ENCODE results near the gene NTRK1. TPM values are rescaled to one million over a fixed set of nuclear protein-coding genes. Genes with fewer than 3 reads are reported as not detected.

NTRK1 gene
- 0.13 and 0.24 TPM in 2 replicates for total RNA-seq (2021)
- long read RNA-seq, partial matches to known transcripts, result 0 of 1 reads
- long read RNA-seq, other reads (novel, unspliced or antisense), result 1 of 1 reads

DNA sequence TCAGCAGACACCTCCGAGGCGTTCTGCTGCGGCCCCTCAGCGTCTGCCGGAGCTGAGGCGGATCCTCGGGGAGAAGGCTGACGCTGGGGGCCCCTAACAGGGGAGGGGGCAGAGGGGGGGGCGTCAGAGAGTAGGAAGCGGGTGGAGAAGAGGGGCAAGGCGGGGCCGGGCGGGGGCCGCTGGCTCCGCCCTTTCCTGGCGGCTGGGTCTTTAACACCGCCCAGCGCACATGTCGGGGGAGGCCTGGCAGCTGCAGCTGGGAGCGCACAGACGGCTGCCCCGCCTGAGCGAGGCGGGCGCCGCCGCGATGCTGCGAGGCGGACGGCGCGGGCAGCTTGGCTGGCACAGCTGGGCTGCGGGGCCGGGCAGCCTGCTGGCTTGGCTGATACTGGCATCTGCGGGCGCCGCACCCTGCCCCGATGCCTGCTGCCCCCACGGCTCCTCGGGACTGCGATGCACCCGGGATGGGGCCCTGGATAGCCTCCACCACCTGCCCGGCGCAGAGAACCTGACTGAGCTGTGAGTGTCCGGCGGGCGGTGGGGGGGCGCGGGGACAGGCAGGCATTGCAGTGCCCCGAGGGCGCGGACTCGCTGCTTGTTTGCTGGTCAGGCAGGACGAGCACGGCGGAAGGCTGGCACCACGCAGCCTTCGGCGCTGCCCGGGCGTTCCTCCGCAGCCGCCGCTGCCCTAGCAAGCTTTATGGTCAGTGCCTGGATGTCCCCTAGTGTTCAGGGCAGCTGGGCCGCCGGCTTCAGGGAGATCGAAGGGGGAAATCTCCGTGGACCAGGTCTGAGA, at the start of gene NTRK1:
TSS of gene NTRK1 (plus strand) at position 238 of the 796 bp plus-strand sequence. CDS start at position 308, 70 bp downstream.
- H2BK120ac ChIP-seq (ENCODE audit: low read depth, low read length, poor library complexity, severe bottlenecking), result no peak within 1 kb of the TSS

More for the DNA sequence above, at the start of gene NTRK1:
- Histone ChIP-seq H3K79me1 (ENCODE audit: insufficient read depth, low read depth, low read length, poor library complexity, severe bottlenecking) (no peaks in the 10 kb centered on the region), H2BK15ac (ENCODE audit: low read depth, low read length) (no peak within 1 kb of the TSS), H3K27ac (ENCODE audit: insufficient read length, low read depth, low read length) (no peak within 1 kb of the TSS), H3K4me2 (ENCODE audit: insufficient read depth, insufficient read length, low read length) (peak within 1 kb of the TSS; percentile 94), H4K8ac (replicated peaks; ENCODE audit: insufficient read length, low read depth, low read length) (no peak within 1 kb of the TSS), H3K9me3 (ENCODE audit: control insufficient read depth, low read depth, low read length) (no peaks in the 10 kb centered on the region), H2BK5ac (ENCODE audit: insufficient read length, low read length) (no peak within 1 kb of the TSS), H3K56ac (ENCODE audit: insufficient read length, low read depth, low read length) (no peak within 1 kb of the TSS), H3K23ac (ENCODE audit: insufficient read length, low read depth, low read length) (no peak within 1 kb of the TSS), H4K91ac (ENCODE audit: insufficient read length, low read depth, low read length) (no peak within 1 kb of the TSS), H4K5ac (ENCODE audit: insufficient read length, low read depth, low read length) (no peak within 1 kb of the TSS), H3K14ac (ENCODE audit: insufficient read depth, low read length) (no peak within 1 kb of the TSS; the same call in 1 of the 2 replicates), H3K27me3 (ENCODE audit: insufficient read depth, low read length) (peaks cover 77% of the 10 kb centered on the region), H3K4ac (ENCODE audit: low read depth, low read length) (no peak within 1 kb of the TSS), H2BK12ac (ENCODE audit: insufficient read length, low read depth, low read length) (no peak within 1 kb of the TSS), H3K79me2 (ENCODE audit: insufficient read depth, low read length) (no peaks in the 10 kb centered on the region), H2BK20ac (ENCODE audit: low read depth, low read length, poor library complexity, severe bottlenecking) (no peak within 1 kb of the TSS), H4K20me1 (ENCODE audit: control insufficient read depth, insufficient read depth, insufficient read length) (no peaks in the 10 kb centered on the region), H3K9ac (ENCODE audit: extremely low read depth, insufficient read length, low read length) (no peak within 1 kb of the TSS), H2AK5ac (ENCODE audit: insufficient read length, low read length) (no peak within 1 kb of the TSS), H3K23me2 (ENCODE audit: insufficient read length, low read depth, low read length, poor library complexity, severe bottlenecking) (peaks cover 13% of the 10 kb centered on the region), H2AFZ (ENCODE audit: low read length) (no peak within 1 kb of the TSS), H3T11ph (ENCODE audit: low read length) (no peak within 1 kb of the TSS), H3K4me1 (ENCODE audit: insufficient read depth, low read length) (no peaks in the 10 kb centered on the region), H3K18ac (ENCODE audit: insufficient read length, low read depth, low read length) (no peak within 1 kb of the TSS)
- H3K9me3 Mint-ChIP-seq, result no peaks in the 10 kb centered on the region; a peak in 1 of 5 replicates
- no CpG with 5 or more reads among the region's 69 CpGs for WGBS (ENCODE audit: extremely low coverage, insufficient read length, low lambda C conversion rate)
- TF ChIP-seq, protein P1, sequence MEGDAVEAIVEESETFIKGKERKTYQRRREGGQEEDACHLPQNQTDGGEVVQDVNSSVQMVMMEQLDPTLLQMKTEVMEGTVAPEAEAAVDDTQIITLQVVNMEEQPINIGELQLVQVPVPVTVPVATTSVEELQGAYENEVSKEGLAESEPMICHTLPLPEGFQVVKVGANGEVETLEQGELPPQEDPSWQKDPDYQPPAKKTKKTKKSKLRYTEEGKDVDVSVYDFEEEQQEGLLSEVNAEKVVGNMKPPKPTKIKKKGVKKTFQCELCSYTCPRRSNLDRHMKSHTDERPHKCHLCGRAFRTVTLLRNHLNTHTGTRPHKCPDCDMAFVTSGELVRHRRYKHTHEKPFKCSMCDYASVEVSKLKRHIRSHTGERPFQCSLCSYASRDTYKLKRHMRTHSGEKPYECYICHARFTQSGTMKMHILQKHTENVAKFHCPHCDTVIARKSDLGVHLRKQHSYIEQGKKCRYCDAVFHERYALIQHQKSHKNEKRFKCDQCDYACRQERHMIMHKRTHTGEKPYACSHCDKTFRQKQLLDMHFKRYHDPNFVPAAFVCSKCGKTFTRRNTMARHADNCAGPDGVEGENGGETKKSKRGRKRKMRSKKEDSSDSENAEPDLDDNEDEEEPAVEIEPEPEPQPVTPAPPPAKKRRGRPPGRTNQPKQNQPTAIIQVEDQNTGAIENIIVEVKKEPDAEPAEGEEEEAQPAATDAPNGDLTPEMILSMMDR (conservative IDR thresholded peaks at IDR 0.05), result no peak
- H3K4me1 Mint-ChIP-seq, result peaks cover 6 to 40% of the 10 kb centered on the region in 2 experiments
- peaks cover 98% of the 10 kb centered on the region for H3K27me3 Mint-ChIP-seq (ENCODE audit: low read depth)
- peak within 1 kb of the TSS in 1 of 3 experiments; percentile 21; a peak in 1 of 7 replicates for H3K27ac Mint-ChIP-seq
- peak within 1 kb of the TSS; percentile 64 to 90 for H3K4me3 Mint-ChIP-seq
- no peaks in the 10 kb centered on the region for H3K36me3 Mint-ChIP-seq (ENCODE audit: insufficient read depth in 1 of 3, low read depth in 3 of 3)
- DNase-seq, result peak; percentile 77

All from H9 (cell line).